Progenitor cell of endocrine pancreas (in vitro differentiated cells): Measurements from ENCODE around the gene ACVRL1. TPM values are rescaled to one million over a fixed set of nuclear protein-coding genes. Genes with fewer than 3 reads are reported as not detected.

Experiments
- DNase-seq: peaks from one replicate; pipeline ENCODE4 v3.0.0; 2021; ENCODE audit warnings: low spot score; ENCODE audit not compliant: unreplicated experiment
- H3K27ac Mint-ChIP-seq: 2 replicates; pipeline ENCODE4 v1.8.0; 2021; ENCODE audit warnings: mild to moderate bottlenecking, moderate library complexity, mixed read lengths
- H3K27me3 Mint-ChIP-seq: 2 replicates; pipeline ENCODE4 v1.8.0; 2021; ENCODE audit warnings: mixed read lengths
- H3K36me3 Mint-ChIP-seq: 2 replicates; pipeline ENCODE4 v1.8.0; 2022; ENCODE audit warnings: mixed read lengths; ENCODE audit not compliant: insufficient read depth
- H3K4me1 Mint-ChIP-seq: 2 replicates; pipeline ENCODE4 v1.8.0; 2021; ENCODE audit warnings: low read depth, mixed read lengths
- H3K4me3 Mint-ChIP-seq: 2 replicates; pipeline ENCODE4 v1.8.0; 2021; ENCODE audit warnings: low read depth, mild to moderate bottlenecking, moderate library complexity, mixed read lengths
- H3K9me3 Mint-ChIP-seq: 2 replicates; pipeline ENCODE4 v1.8.0; 2021; ENCODE audit warnings: low read depth, mixed read lengths
- total RNA-seq: library from RNA; stranded (reverse); gene quantifications from 2 replicates; pipeline ENCODE4 v1.2.1, GENCODE V29; 2021
- TF ChIP-seq, protein P1 (sequence below): fragments of 200-600 bp; sonication (generic); IDR thresholded peaks from one replicate; pipeline ENCODE4 v1.5.0; 2021; ENCODE audit warnings: antibody characterized with exemption, mild to moderate bottlenecking; ENCODE audit not compliant: unreplicated experiment

Gene ACVRL1
- total RNA-seq, 1 donor from 2014 or later = not detected

DNA sequence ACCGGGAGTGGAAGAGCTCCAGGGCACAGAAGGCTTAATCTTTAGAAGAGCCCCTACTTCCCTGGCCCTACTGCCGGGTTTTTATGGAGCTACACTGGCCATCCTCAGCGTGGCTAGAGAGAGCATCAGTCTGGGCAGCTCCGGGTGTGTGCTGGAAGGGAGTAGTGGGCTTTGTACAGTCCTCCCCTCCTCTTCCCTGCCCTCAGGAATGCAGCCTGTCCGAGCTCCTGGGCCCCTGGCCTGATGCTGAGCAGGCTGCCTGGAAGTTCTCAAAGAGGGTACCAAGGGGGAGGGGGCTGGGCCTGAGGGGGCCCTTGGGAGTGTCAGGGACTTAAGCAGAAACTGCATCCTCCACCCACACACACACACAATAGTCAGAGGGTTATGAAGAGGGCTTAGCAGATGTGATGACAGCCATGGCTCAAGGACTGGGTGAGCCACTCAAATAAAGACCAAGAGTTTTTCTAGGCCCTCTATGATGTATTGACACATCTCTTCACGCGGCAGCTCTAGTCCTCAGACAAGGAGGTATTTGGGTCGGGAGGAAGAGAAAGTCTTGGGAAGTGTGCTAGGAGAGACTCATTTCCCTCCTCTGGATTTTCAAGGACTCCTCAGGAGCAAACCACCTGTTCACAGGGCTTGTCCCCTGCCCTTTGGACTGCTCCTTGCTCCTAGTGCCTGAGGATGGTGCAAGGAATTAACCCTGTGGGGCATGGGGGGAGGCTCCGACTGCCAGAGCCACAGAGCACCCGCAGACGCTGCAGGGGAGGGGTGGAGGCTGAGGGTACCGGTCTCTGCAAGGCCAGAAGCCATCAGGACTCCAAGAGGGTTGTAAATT is 42.3 kb upstream of the ACVRL1 start:
- H3K27ac Mint-ChIP-seq = peak overlapping the region; percentile 79
- no peak for DNase-seq
- peaks cover 48% of the 10 kb centered on the region for H3K27me3 Mint-ChIP-seq
- TF ChIP-seq, protein P1, sequence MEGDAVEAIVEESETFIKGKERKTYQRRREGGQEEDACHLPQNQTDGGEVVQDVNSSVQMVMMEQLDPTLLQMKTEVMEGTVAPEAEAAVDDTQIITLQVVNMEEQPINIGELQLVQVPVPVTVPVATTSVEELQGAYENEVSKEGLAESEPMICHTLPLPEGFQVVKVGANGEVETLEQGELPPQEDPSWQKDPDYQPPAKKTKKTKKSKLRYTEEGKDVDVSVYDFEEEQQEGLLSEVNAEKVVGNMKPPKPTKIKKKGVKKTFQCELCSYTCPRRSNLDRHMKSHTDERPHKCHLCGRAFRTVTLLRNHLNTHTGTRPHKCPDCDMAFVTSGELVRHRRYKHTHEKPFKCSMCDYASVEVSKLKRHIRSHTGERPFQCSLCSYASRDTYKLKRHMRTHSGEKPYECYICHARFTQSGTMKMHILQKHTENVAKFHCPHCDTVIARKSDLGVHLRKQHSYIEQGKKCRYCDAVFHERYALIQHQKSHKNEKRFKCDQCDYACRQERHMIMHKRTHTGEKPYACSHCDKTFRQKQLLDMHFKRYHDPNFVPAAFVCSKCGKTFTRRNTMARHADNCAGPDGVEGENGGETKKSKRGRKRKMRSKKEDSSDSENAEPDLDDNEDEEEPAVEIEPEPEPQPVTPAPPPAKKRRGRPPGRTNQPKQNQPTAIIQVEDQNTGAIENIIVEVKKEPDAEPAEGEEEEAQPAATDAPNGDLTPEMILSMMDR = no peak
- no peaks in the 10 kb centered on the region for H3K36me3 Mint-ChIP-seq
- H3K4me3 Mint-ChIP-seq = peak overlapping the region; percentile 70
- no peaks in the 10 kb centered on the region for H3K9me3 Mint-ChIP-seq
- H3K4me1 Mint-ChIP-seq = peaks cover 21% of the 10 kb centered on the region

DNA sequence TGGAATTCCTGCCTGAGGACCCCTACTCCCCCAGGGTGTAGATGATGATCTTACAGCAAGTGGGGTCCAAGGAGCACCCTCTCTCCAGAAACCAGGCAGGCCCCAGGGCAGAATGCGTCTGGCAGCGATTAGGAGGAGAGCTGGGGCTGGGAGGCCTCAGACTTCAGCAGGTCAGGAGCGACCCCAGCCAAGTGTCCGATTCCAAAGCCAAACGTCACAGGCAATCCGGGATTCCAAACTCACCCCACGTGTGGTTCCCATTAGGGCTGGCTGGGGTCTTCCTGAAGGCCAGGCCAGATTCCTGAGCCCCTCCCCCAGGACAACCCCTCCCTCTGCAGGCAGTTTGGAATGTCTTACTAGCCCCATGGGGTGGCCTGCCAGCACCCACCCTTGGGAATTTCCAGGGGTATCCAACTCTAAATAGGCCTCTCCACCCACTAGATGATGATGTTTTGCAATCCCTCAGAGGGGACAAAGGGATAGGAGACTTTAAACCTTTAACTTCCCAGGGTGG is 41.5 kb upstream of the ACVRL1 start:
- peaks cover 25% of the 10 kb centered on the region for H3K4me1 Mint-ChIP-seq

DNA sequence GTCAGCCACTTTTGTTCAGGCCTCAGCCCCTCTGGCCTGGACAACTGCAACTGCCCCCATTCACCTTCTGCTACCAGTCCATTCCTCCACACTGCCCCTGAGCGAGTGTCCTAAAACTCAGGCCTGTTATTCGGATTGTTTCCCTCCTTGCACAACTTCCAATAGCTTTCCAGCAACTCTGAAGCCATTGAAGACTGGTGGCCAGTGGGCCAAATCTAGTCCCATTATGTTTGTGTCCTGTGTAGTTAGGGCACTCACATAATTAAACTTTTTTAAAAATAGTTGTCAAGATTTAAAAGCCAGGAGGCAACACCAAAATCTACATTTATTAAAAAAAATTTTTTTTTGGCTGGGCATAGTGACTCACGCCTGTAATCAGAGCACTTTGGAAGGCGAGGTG is 41.0 kb upstream of the ACVRL1 start:
- H3K27ac Mint-ChIP-seq = peak overlapping the region; percentile 54
- H3K9me3 Mint-ChIP-seq = no peaks in the 10 kb centered on the region
- DNase-seq = no peak
- no peaks in the 10 kb centered on the region for H3K36me3 Mint-ChIP-seq
- H3K4me1 Mint-ChIP-seq = peaks cover 25% of the 10 kb centered on the region
- TF ChIP-seq, protein P1 = no peak
- peaks cover 59% of the 10 kb centered on the region for H3K27me3 Mint-ChIP-seq
- no peak overlapping the region for H3K4me3 Mint-ChIP-seq

More for the DNA sequence above, 41.5 kb upstream of the ACVRL1 start:
- DNase-seq = no peak
- Mint-ChIP-seq H3K36me3 (no peaks in the 10 kb centered on the region), H3K27ac (no peak overlapping the region), H3K9me3 (no peaks in the 10 kb centered on the region), H3K4me3 (no peak overlapping the region), H3K27me3 (peaks cover 56% of the 10 kb centered on the region)
- TF ChIP-seq, protein P1 = no peak

DNA sequence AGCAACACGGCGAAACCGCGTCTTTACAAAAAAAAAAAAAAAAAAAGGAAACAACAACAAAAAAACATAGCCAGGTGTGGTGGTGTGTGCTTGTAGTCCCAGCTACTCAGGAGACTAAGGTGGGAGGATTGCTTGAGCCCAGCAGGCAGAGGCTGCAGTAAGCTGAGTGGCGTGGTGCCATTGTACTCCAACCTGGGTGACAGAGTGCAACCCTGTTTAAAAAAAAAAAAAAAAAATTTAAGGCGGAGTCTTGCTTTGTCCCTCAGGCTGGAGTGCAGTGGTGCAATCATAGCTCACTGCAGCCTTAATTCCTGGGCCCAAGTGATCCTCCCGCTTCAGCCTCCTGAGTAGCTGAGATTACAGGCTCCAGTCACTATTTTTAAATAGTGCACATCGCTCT is 40.5 kb upstream of the ACVRL1 start:
- TF ChIP-seq, protein P1 = no peak
- peaks cover 59% of the 10 kb centered on the region for H3K27me3 Mint-ChIP-seq
- H3K4me3 Mint-ChIP-seq = no peak overlapping the region
- H3K36me3 Mint-ChIP-seq = no peaks in the 10 kb centered on the region
- no peaks in the 10 kb centered on the region for H3K9me3 Mint-ChIP-seq
- no peak overlapping the region for H3K27ac Mint-ChIP-seq
- DNase-seq = no peak
- peaks cover 25% of the 10 kb centered on the region for H3K4me1 Mint-ChIP-seq

DNA sequence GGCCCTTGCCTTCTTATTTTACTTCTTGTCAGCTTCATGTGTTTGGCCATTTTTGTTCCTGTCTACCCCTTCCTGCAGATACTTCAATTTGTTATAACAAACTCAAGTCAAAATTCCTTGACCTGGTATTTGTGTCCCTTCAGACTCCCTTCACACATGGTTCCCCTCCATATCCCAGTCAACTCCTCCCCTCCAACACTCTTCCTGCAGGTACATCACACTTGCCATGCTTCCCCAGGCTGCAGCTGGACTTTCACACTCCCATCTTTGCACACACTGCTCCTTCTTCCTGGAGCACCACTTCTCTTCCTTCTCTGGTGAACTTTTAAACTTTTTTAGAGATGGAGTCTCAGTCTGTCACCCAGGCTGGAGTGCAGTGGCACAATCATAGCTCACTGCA is 39.9 kb upstream of the ACVRL1 start:
- H3K4me1 Mint-ChIP-seq = peaks cover 25% of the 10 kb centered on the region
- no peaks in the 10 kb centered on the region for H3K36me3 Mint-ChIP-seq
- no peak overlapping the region for H3K27ac Mint-ChIP-seq

More for the DNA sequence above, 39.9 kb upstream of the ACVRL1 start:
- H3K9me3 Mint-ChIP-seq = no peaks in the 10 kb centered on the region
- H3K4me3 Mint-ChIP-seq = no peak overlapping the region
- H3K27me3 Mint-ChIP-seq = peaks cover 57% of the 10 kb centered on the region
- DNase-seq = no peak
- TF ChIP-seq, protein P1 = no peak
